ENCODE measurements around the gene AURKA.

The AURKA gene

GRCh38 chr20:56431471-56431870, 39.5 kb upstream of the AURKA start:
- no peak for TF ChIP-seq CTCF (IDR thresholded peaks at IDR 0.05)

GRCh38 chr20:56430957-56431356, 38.9 kb upstream of the AURKA start:
- no peak for TF ChIP-seq CTCF (IDR thresholded peaks at IDR 0.05)

- no peak for TF ChIP-seq CTCF (IDR thresholded peaks at IDR 0.05)
Measured at GRCh38 chr20:56430461-56430860, 38.4 kb upstream of the AURKA start.

- TF ChIP-seq CTCF (IDR thresholded peaks at IDR 0.05) = no peak
Measured at GRCh38 chr20:56429941-56430340, 37.9 kb upstream of the AURKA start.

- TF ChIP-seq CTCF (IDR thresholded peaks at IDR 0.05) = no peak
Measured at GRCh38 chr20:56429502-56429901, 37.5 kb upstream of the AURKA start.

- no peak for TF ChIP-seq CTCF (IDR thresholded peaks at IDR 0.05)
Measured at GRCh38 chr20:56428881-56429280, 36.9 kb upstream of the AURKA start.

GRCh38 chr20:56428410-56428809, 36.4 kb upstream of the AURKA start:
- TF ChIP-seq CTCF (IDR thresholded peaks at IDR 0.05) = no peak

- no peak for TF ChIP-seq CTCF (IDR thresholded peaks at IDR 0.05)
Measured at GRCh38 chr20:56427797-56428196, 35.8 kb upstream of the AURKA start.

All from LNCAP (cell line).